Esophagus (tissue), 2 donors: ENCODE measurements around the gene CCDC159. TPM values are rescaled to one million over a fixed set of nuclear protein-coding genes. Genes with fewer than 3 reads are reported as not detected.

Experiments used
- polyA plus RNA-seq, 2 donors: library from polyadenylated mRNA; stranded (reverse); fragments of 200-250 nt; gene quantifications; one replicate each; pipeline ENCODE4 v1.2.3, GENCODE V29; 2013
- donor health status: healthy with polysubstance abuse.
- donor health status: Bipolar disorder and iron deficiency.

The CCDC159 gene
- polyA plus RNA-seq, 2 donors, result 22.5 to 47.6 TPM

Other genes with a start within 250 kb of the CCDC159 start
- 10 to 100 TPM in 1 of 2 donors, 1 to 10 TPM in 1; 3.7 to 11.4 TPM for gene SPC24, start 190.7 kb upstream of the CCDC159 start, polyA plus RNA-seq
- 10 to 100 TPM; 33.1 to 53.9 TPM for gene KANK2, start 149.0 kb upstream of the CCDC159 start, polyA plus RNA-seq
- gene ANGPTL8, start 106.9 kb upstream of the CCDC159 start, polyA plus RNA-seq, result under 1 TPM in 1 of 2 donors, not detected in 1; 0.15 TPM
- 10 to 100 TPM; 25.8 to 53.5 TPM for gene DOCK6, start 84.0 kb upstream of the CCDC159 start, polyA plus RNA-seq
- gene TSPAN16, start 50.4 kb upstream of the CCDC159 start, polyA plus RNA-seq, result not detected
- 10 to 100 TPM; 21.7 to 25.7 TPM for gene RAB3D, start 6.9 kb upstream of the CCDC159 start, polyA plus RNA-seq
- gene TMEM205, start 251 bp upstream of the CCDC159 start, polyA plus RNA-seq, result 10 to 100 TPM; 39.8 to 67.1 TPM
- 1 to 10 TPM; 7.3 to 8.6 TPM for gene PLPPR2, start 8.9 kb downstream of the CCDC159 start, polyA plus RNA-seq
- 1 to 10 TPM; 2.2 to 2.8 TPM for gene SWSAP1, start 28.1 kb downstream of the CCDC159 start, polyA plus RNA-seq
- 1 to 10 TPM; 1.2 to 1.4 TPM for gene EPOR, start 37.8 kb downstream of the CCDC159 start, polyA plus RNA-seq
- gene RGL3, start 72.8 kb downstream of the CCDC159 start, polyA plus RNA-seq, result 1 to 10 TPM in 1 of 2 donors, under 1 TPM in 1; 0.87 to 3.6 TPM
- under 1 TPM; 0.06 to 0.20 TPM for gene ODAD3, start 88.6 kb downstream of the CCDC159 start, polyA plus RNA-seq
- 10 to 100 TPM; 76.7 to 86.9 TPM for gene PRKCSH, start 89.1 kb downstream of the CCDC159 start, polyA plus RNA-seq
- gene ELAVL3, start 134.5 kb downstream of the CCDC159 start, polyA plus RNA-seq, result not detected
- 1 to 10 TPM; 6.2 to 9.2 TPM for gene ZNF653, start 159.3 kb downstream of the CCDC159 start, polyA plus RNA-seq
- gene ECSIT, start 182.6 kb downstream of the CCDC159 start, polyA plus RNA-seq, result 10 to 100 TPM; 36.3 to 41.2 TPM
- gene CNN1, start 192.3 kb downstream of the CCDC159 start, polyA plus RNA-seq, result 100 to 1,000 TPM in 1 of 2 donors, 10 to 100 TPM in 1; 85.0 to 234 TPM
- 10 to 100 TPM; 43.4 to 46.6 TPM for gene ELOF1, start 212.7 kb downstream of the CCDC159 start, polyA plus RNA-seq
- gene ACP5, start 231.1 kb downstream of the CCDC159 start, polyA plus RNA-seq, result 10 to 100 TPM; 23.5 to 33.9 TPM